Cardiac fibroblast (primary cell): ENCODE data around the gene SYTL4.

Experiments
- DNase-seq, 2 donors: peaks; one replicate each; pipeline versions ENCODE4 v3.0.0 to v3.0.0-alpha.2; 2010; ENCODE audit warnings: low read depth in 2 of 2
- H3K4me3 ChIP-seq, 2 donors: replicated peaks in 1 of 2; 1 replicate in 1 of 2; 2 replicates in 1 of 2; pipeline ENCODE4 v1.5.1; 2011; ENCODE audit warnings: low read depth in 2 of 2, low read length in 2 of 2, mild to moderate bottlenecking in 2 of 2, moderate library complexity in 1 of 2
- CTCF ChIP-seq: IDR thresholded peaks from one replicate; pipeline ENCODE4 v1.5.1; 2011; ENCODE audit warnings: low read depth, mild to moderate bottlenecking, low read length, inconsistent platforms

The SYTL4 gene

DNA sequence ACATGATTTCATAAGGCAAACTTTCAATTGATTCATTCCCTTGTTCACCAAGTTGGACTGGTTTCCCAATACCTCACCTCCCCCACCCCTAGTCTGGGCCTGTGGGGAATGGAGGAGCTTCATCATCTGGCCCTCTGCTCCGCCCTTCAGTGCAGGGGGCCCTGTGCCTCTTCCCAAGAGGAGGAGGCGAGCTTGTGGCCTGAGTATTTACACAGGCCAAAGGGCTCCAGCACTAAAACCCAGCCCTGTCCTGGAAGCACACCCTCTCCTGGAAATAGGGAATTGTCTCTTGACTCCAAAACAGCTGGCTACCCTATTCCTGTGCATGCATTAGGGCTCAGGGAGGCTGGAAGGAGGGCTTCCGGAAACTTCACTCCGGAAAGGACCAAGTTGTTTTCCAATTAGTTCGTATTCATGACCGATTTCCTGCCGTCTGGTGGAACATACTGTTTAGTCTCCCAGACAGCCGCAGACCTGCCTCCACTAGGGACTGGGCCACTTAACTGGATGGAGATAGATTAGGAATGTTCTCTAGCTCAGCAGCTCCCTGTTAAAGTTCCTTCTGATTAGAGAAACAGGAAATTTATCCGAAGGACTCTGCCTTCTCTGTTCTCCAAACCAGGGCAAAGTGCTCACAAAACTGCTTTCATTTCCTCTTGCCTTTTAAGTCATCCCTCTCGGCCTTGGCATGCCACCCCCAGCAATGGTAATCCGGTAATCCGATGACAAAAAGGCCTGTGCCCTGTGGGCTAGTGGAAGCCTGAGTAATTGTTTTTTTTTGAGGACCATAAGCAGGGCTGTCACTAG lies 82.2 kb downstream of the SYTL4 start:
- peak overlapping the region in 1 of 2 donors; percentile 21 for H3K4me3 ChIP-seq
- DNase-seq, result peak; percentile 95 to 96
- no peak for TF ChIP-seq CTCF

- no peak for TF ChIP-seq CTCF
- DNase-seq, result peak; percentile 79 to 87
- peak overlapping the region in 1 of 2 donors; percentile 21 for H3K4me3 ChIP-seq
Measured at GRCh38 chrX:100648458-100649417, 83.2 kb downstream of the SYTL4 start.

- peak overlapping the region in 1 of 2 donors; percentile 11 for H3K4me3 ChIP-seq
- peak in 1 of 2 donors; percentile 36 for DNase-seq
- TF ChIP-seq CTCF, result no peak
Measured at GRCh38 chrX:100647739-100648138, 84.2 kb downstream of the SYTL4 start.

DNA sequence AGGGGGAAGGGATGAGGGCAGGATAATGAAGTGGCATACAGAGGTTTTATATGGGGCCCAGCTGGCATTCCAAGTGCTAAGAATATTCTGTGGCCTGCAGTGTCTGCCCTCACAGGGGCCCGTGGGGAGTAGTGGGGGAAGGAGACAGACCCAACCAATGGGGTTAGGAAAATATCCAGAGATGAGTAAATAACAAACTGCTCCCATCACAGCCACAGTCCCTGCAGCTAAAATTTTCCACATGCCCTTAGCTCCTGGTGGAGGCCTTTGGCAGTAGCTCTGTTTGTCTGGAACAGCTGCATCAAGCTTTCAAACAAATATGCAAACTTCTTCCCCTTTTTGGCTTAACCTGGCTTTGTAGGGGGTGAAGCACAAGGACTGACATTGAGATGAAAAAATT lies 84.8 kb downstream of the SYTL4 start:
- H3K4me3 ChIP-seq, result peak overlapping the region in 1 of 2 donors; percentile 10
- DNase-seq, result peak; percentile 55 to 82
- TF ChIP-seq CTCF, result peak; percentile 4

DNA sequence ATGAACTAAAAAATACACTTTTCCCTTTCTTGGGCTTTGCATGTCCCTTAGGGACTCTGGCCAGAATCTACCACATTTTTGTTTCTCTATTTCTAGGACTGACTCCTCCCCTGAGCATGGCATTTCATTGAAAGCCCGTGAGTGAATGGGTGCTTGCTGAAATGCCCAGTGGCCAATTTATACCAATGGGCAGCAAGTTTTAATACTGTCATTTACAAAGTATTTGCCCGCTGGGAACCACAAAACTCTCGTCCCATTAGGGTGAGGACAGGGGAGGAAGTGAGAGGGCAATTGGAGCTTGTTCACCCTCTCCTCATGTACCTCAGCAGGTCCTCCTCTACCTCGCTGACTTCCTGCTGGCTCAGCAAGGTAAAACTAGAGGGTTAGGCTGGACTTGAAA lies 86.8 kb downstream of the SYTL4 start:
- H3K4me3 ChIP-seq, result peak overlapping the region; percentile 53 to 68
- TF ChIP-seq CTCF, result no peak
- peak; percentile 32 to 42 for DNase-seq

DNA sequence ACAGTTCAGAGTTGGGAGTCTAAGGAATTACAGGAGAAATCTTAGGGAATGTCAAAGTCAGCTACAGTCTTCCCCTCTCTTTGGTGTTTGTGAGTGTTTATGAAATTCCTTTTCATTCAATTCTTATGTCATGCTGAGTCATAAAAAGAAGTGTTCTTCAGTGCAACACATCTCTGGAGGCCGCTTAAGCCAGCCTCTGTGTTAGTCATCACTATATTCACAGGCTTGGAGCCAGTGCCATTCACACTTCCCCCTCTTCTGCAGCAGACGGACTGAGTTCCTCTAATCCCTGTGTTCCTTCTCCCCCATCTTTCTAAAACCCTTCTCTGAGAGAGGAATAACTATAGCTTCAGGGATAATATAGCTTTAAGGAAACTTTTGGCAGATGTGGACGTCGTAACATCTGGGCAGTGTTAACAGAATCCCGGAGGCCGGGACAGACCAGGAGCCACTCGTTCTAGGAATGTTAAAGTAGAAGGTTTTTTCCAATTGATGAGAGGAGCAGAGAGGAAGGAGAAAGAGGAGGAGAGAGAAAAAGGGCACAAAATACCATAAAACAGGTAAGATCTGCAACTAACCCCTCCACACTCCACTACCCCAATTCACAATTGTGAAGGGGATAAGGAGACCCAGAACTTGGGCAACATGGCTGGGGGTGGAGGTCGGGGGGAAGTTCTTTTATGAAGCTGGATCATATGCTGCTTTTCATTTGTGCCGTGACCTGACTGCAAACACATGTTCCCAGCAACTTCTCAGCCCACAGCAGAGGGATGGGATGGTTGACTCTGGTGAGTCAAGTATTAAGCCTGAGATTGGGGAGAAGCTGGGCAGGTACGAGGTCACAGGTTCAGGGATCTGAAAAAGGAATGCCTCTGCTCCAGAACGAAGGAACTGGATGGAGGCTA lies 87.7 kb downstream of the SYTL4 start, which contains the start of gene SRPX2:
Gene SRPX2, plus strand, starts transcription at position 244 of the 905 bp plus-strand sequence. CDS start 2,124 bp downstream, outside the sequence.
- peak; percentile 90 to 92 for DNase-seq

More for the DNA sequence above, 87.7 kb downstream of the SYTL4 start, which contains the start of gene SRPX2:
- no peak for TF ChIP-seq CTCF
- H3K4me3 ChIP-seq, result peak within 1 kb of the TSS; percentile 53 to 68
